Mesendoderm (in vitro differentiated cells): ENCODE results near the gene CARS2.
"Not testable (repeated sequence)": the region's sequence is repeated elsewhere in the genome, so short reads cannot be mapped to it uniquely, and the experiment has no call there.

ENCODE experiments used
- DNase-seq: peaks from one replicate; pipeline ENCODE4 v3.0.0; 2013
- H2AK5ac ChIP-seq: 2 replicates; pipeline ENCODE4 v1.6.1; 2013; ENCODE audit warnings: low read length, inconsistent platforms
- H2BK120ac ChIP-seq: 2 replicates; pipeline ENCODE4 v1.6.1; 2013; ENCODE audit warnings: low read depth, mild to moderate bottlenecking, low read length, moderate library complexity, mixed read lengths
- H2BK15ac ChIP-seq: replicated peaks from 2 replicates; pipeline ENCODE4 v1.6.1; 2013; ENCODE audit warnings: low read depth, mild to moderate bottlenecking, moderate library complexity
- H2BK5ac ChIP-seq: 2 replicates; pipeline ENCODE4 v1.6.1; 2013; ENCODE audit warnings: low read length, inconsistent platforms
- H3K18ac ChIP-seq: 2 replicates; pipeline ENCODE4 v1.6.1; 2013; ENCODE audit warnings: mild to moderate bottlenecking, low read length, mixed read lengths
- H3K23ac ChIP-seq: one replicate; pipeline ENCODE4 v1.6.1; 2013; ENCODE audit warnings: low read length
- H3K27ac ChIP-seq: 2 replicates; pipeline ENCODE4 v1.5.1; 2013; ENCODE audit warnings: low read depth, mild to moderate bottlenecking, inconsistent platforms, low read length, moderate library complexity
- H3K27me3 ChIP-seq: 2 replicates; pipeline ENCODE4 v1.6.1; 2013; ENCODE audit warnings: low read length, control low read depth, mild to moderate bottlenecking, inconsistent platforms; ENCODE audit not compliant: insufficient read depth, poor library complexity
- H3K36me3 ChIP-seq: 2 replicates; pipeline ENCODE4 v1.6.1; 2013; ENCODE audit warnings: low read length, inconsistent platforms; ENCODE audit not compliant: control insufficient read depth, insufficient read depth
- H3K4ac ChIP-seq: one replicate; pipeline ENCODE4 v1.6.1; 2013; ENCODE audit warnings: low read depth, mild to moderate bottlenecking, low read length, moderate library complexity
- H3K4me1 ChIP-seq: 2 replicates; pipeline ENCODE4 v1.6.1; 2013; ENCODE audit warnings: low read depth, low read length, inconsistent platforms; ENCODE audit not compliant: control insufficient read depth
- H3K4me2 ChIP-seq: 2 replicates; pipeline ENCODE4 v1.6.1; 2013; ENCODE audit warnings: low read length
- H3K4me3 ChIP-seq: 2 replicates; pipeline ENCODE4 v1.5.1; 2013; ENCODE audit warnings: mild to moderate bottlenecking, low read length
- H3K56ac ChIP-seq: one replicate; pipeline ENCODE4 v1.6.1; 2013; ENCODE audit warnings: low read length
- H3K79me1 ChIP-seq: 2 replicates; pipeline ENCODE4 v1.6.1; 2013; ENCODE audit warnings: low read length, inconsistent platforms
- H3K79me2 ChIP-seq: 2 replicates; pipeline ENCODE4 v1.6.1; 2013; ENCODE audit warnings: mild to moderate bottlenecking, low read length; ENCODE audit not compliant: control insufficient read depth, insufficient read depth
- H3K9ac ChIP-seq: 2 replicates; pipeline ENCODE4 v1.6.1; 2013; ENCODE audit warnings: low read length, inconsistent platforms
- H4K5ac ChIP-seq: one replicate; pipeline ENCODE4 v1.6.1; 2013; ENCODE audit warnings: low read length
- H4K8ac ChIP-seq: one replicate; pipeline ENCODE4 v1.6.1; 2013; ENCODE audit warnings: low read depth, mild to moderate bottlenecking, control low read depth, low read length, moderate library complexity
- WGBS: extraction: QIAGEN DNeasy Blood & Tissue Kit; methylation state at CpG from one replicate; pipeline ENCODE4 v1.1.7; 2013; ENCODE audit warnings: low lambda C conversion rate, missing lambda C conversion rate; ENCODE audit not compliant: insufficient coverage; ENCODE audit errors: extremely low coverage; 5-methylcytosine and 5-hydroxymethylcytosine counted together

CARS2 gene

GRCh38 chr13:110658218-110658911, 47.6 kb downstream of the CARS2 start:
- DNase-seq, H3K9ac ChIP-seq, H4K8ac ChIP-seq, H2BK120ac ChIP-seq, H2AK5ac ChIP-seq, H3K23ac ChIP-seq, H3K27me3 ChIP-seq, H3K4me2 ChIP-seq, H3K79me2 ChIP-seq, H2BK5ac ChIP-seq, H4K5ac ChIP-seq, H3K56ac ChIP-seq, H3K18ac ChIP-seq, H3K4ac ChIP-seq, H3K79me1 ChIP-seq, H2BK15ac ChIP-seq, H3K36me3 ChIP-seq, H3K4me3 ChIP-seq, H3K4me1 ChIP-seq, H3K27ac ChIP-seq: not testable (repeated sequence)
- WGBS = no CpG with 5 or more reads among the region's 6 CpGs

GRCh38 chr13:110657196-110657595, 48.7 kb downstream of the CARS2 start:
- no peaks in the 10 kb centered on the region for H3K79me1 ChIP-seq
- no peak overlapping the region for H3K27ac ChIP-seq
- H2BK5ac ChIP-seq = no peak overlapping the region
- WGBS = no CpG with 5 or more reads among the region's 7 CpGs
- H3K4me2 ChIP-seq = no peak overlapping the region
- DNase-seq = no peak
- peaks cover 4% of the 10 kb centered on the region for H3K36me3 ChIP-seq
- no peaks in the 10 kb centered on the region for H3K27me3 ChIP-seq
- no peaks in the 10 kb centered on the region for H3K79me2 ChIP-seq
- H3K56ac ChIP-seq = no peak overlapping the region
- H2BK120ac ChIP-seq = no peak overlapping the region
- no peak overlapping the region for H3K23ac ChIP-seq
- H2AK5ac ChIP-seq = no peak overlapping the region
- no peak overlapping the region for H3K18ac ChIP-seq
- H4K5ac ChIP-seq = no peak overlapping the region
- H3K9ac ChIP-seq = no peak overlapping the region
- no peak overlapping the region for H4K8ac ChIP-seq
- H3K4ac ChIP-seq = no peak overlapping the region
- H3K4me3 ChIP-seq = no peak overlapping the region
- H2BK15ac ChIP-seq = no peak overlapping the region
- no peaks in the 10 kb centered on the region for H3K4me1 ChIP-seq

- H2BK120ac ChIP-seq = no peak overlapping the region
- no peak overlapping the region for H2BK5ac ChIP-seq
- no peak overlapping the region for H3K4me3 ChIP-seq
- no peak overlapping the region for H4K8ac ChIP-seq
- no peak overlapping the region for H3K27ac ChIP-seq
- no peak overlapping the region for H2BK15ac ChIP-seq
- no peak overlapping the region for H3K56ac ChIP-seq
- no peaks in the 10 kb centered on the region for H3K4me1 ChIP-seq
- H3K18ac ChIP-seq = no peak overlapping the region
- no peak overlapping the region for H2AK5ac ChIP-seq
- no peak overlapping the region for H4K5ac ChIP-seq
- H3K36me3 ChIP-seq = no peaks in the 10 kb centered on the region
- WGBS = no CpG with 5 or more reads among the region's 14 CpGs
- H3K9ac ChIP-seq = no peak overlapping the region
- no peaks in the 10 kb centered on the region for H3K27me3 ChIP-seq
- H3K23ac ChIP-seq = no peak overlapping the region
- no peaks in the 10 kb centered on the region for H3K79me1 ChIP-seq
- no peak for DNase-seq
- no peak overlapping the region for H3K4ac ChIP-seq
- H3K4me2 ChIP-seq = no peak overlapping the region
- H3K79me2 ChIP-seq = no peaks in the 10 kb centered on the region
Measured at GRCh38 chr13:110653851-110654250, 52.1 kb downstream of the CARS2 start.

DNA sequence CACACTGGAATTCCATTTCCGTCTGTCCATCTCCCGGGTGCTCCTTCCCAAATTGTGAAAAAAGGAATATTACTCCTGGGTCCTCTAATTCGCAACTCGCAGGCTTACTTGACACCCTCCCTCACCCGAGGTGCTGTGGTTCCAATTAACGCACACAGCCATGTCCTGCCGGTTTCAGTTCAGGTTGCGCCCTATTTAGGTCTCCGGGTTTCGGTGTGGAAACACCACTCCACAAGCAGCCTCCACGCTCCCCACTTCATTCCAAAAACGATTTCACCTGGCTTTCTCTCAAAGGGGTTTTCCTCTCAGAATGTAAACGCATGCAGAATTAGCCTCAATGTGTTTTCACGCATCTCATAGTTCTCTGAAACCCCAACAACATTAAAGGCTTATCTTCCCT, 52.6 kb downstream of the CARS2 start:
- Histone ChIP-seq H4K5ac (no peak overlapping the region), H3K79me2 (no peaks in the 10 kb centered on the region), H2BK120ac (no peak overlapping the region), H3K79me1 (no peaks in the 10 kb centered on the region), H3K4me2 (no peak overlapping the region), H3K27ac (no peak overlapping the region), H2BK5ac (no peak overlapping the region), H3K36me3 (no peaks in the 10 kb centered on the region), H3K23ac (no peak overlapping the region), H3K56ac (no peak overlapping the region), H3K9ac (no peak overlapping the region), H2AK5ac (no peak overlapping the region), H3K4me1 (no peaks in the 10 kb centered on the region), H3K27me3 (no peaks in the 10 kb centered on the region), H3K4ac (no peak overlapping the region), H3K18ac (no peak overlapping the region), H3K4me3 (no peak overlapping the region), H2BK15ac (no peak overlapping the region), H4K8ac (no peak overlapping the region)
- no peak for DNase-seq
- no CpG with 5 or more reads among the region's 14 CpGs for WGBS

- Histone ChIP-seq H3K27ac (no peak overlapping the region), H4K5ac (no peak overlapping the region), H3K23ac (no peak overlapping the region), H3K36me3 (no peaks in the 10 kb centered on the region), H3K56ac (no peak overlapping the region), H4K8ac (no peak overlapping the region), H2BK5ac (no peak overlapping the region), H2AK5ac (no peak overlapping the region), H3K79me2 (no peaks in the 10 kb centered on the region), H2BK15ac (no peak overlapping the region), H2BK120ac (no peak overlapping the region), H3K4me2 (no peak overlapping the region), H3K27me3 (no peaks in the 10 kb centered on the region), H3K4ac (no peak overlapping the region), H3K4me1 (no peaks in the 10 kb centered on the region), H3K4me3 (no peak overlapping the region), H3K18ac (no peak overlapping the region), H3K9ac (no peak overlapping the region), H3K79me1 (no peaks in the 10 kb centered on the region)
- no CpG with 5 or more reads among the region's 10 CpGs for WGBS
- DNase-seq = no peak
Measured at GRCh38 chr13:110652764-110653163, 53.2 kb downstream of the CARS2 start.

- H3K4me3 ChIP-seq = no peak overlapping the region
- no CpG with 5 or more reads among the region's 10 CpGs for WGBS
- no peak overlapping the region for H2BK5ac ChIP-seq
- H3K23ac ChIP-seq = no peak overlapping the region
- H3K4me2 ChIP-seq = no peak overlapping the region
- no peak overlapping the region for H3K9ac ChIP-seq
- no peaks in the 10 kb centered on the region for H3K79me2 ChIP-seq
- no peak for DNase-seq
- no peak overlapping the region for H3K56ac ChIP-seq
- H4K8ac ChIP-seq = no peak overlapping the region
- no peak overlapping the region for H3K4ac ChIP-seq
- no peaks in the 10 kb centered on the region for H3K4me1 ChIP-seq
- H4K5ac ChIP-seq = no peak overlapping the region
- H2BK15ac ChIP-seq = no peak overlapping the region
- no peak overlapping the region for H2BK120ac ChIP-seq
- no peak overlapping the region for H3K27ac ChIP-seq
- no peaks in the 10 kb centered on the region for H3K79me1 ChIP-seq
- H3K36me3 ChIP-seq = no peaks in the 10 kb centered on the region
- no peak overlapping the region for H2AK5ac ChIP-seq
- H3K18ac ChIP-seq = no peak overlapping the region
- H3K27me3 ChIP-seq = no peaks in the 10 kb centered on the region
Measured at GRCh38 chr13:110652231-110652730, 53.6 kb downstream of the CARS2 start.
